Natural killer cell (primary cell): ENCODE results near the gene DHX16. TPM values are rescaled to one million over a fixed set of nuclear protein-coding genes. Genes with fewer than 3 reads are reported as not detected.
"Not testable (repeated sequence)": the region's sequence is repeated elsewhere in the genome, so short reads cannot be mapped to it uniquely, and the experiment has no call there.

Experiments
- ATAC-seq, 3 donors: fragments of 150-1000 bp in 2 of 3; fragments of 200-7000 bp in 1 of 3; cut with Tn5 transposase; 1 replicate in 1 of 3; 2 replicates in 2 of 3; pipeline ENCODE4 v1.10.0; 2021; ENCODE audit warnings: mild to moderate bottlenecking in 2 of 3, moderate library complexity in 2 of 3
- DNase-seq, 2 donors: peaks; one replicate each; pipeline versions ENCODE4 v3.0.0 to v3.0.0-alpha.2; 2013 to 2021; ENCODE audit warnings: mixed read lengths in 1 of 2
- H3K27ac ChIP-seq: one replicate; pipeline ENCODE4 v1.5.1; 2013; ENCODE audit warnings: mild to moderate bottlenecking, low read length
- H3K27me3 ChIP-seq: one replicate; pipeline ENCODE4 v1.6.1; 2013; ENCODE audit warnings: low read length; ENCODE audit not compliant: control insufficient read depth, insufficient read depth
- H3K36me3 ChIP-seq: one replicate; pipeline ENCODE4 v1.6.1; 2013; ENCODE audit warnings: low read length; ENCODE audit not compliant: control insufficient read depth, insufficient read depth
- H3K4me1 ChIP-seq: one replicate; pipeline ENCODE4 v1.6.1; 2013; ENCODE audit warnings: low read length; ENCODE audit not compliant: control insufficient read depth, insufficient read depth
- H3K4me3 ChIP-seq: one replicate; pipeline ENCODE4 v1.5.1; 2013; ENCODE audit warnings: low read length
- H3K9me3 ChIP-seq: one replicate; pipeline ENCODE4 v1.6.1; 2013; ENCODE audit warnings: low read length; ENCODE audit not compliant: control insufficient read depth, insufficient read depth
- H3K27ac Mint-ChIP-seq, 2 donors: one replicate each; pipeline ENCODE4 v1.8.0; 2022; ENCODE audit warnings: mild to moderate bottlenecking in 2 of 2, mixed read lengths in 2 of 2, moderate library complexity in 1 of 2
- H3K27me3 Mint-ChIP-seq, 2 donors: one replicate each; pipeline ENCODE4 v1.8.0; 2022; ENCODE audit warnings: low read depth in 2 of 2, mixed read lengths in 2 of 2
- H3K36me3 Mint-ChIP-seq: one replicate; pipeline ENCODE4 v1.8.0; 2022; ENCODE audit warnings: mixed read lengths
- H3K4me1 Mint-ChIP-seq, 2 donors: one replicate each; pipeline ENCODE4 v1.8.0; 2022; ENCODE audit warnings: mixed read lengths in 2 of 2
- H3K4me3 Mint-ChIP-seq: one replicate; pipeline ENCODE4 v1.8.0; 2022; ENCODE audit warnings: mild to moderate bottlenecking, moderate library complexity, mixed read lengths
- H3K9me3 Mint-ChIP-seq, 2 donors: one replicate each; pipeline ENCODE4 v1.8.0; 2022; ENCODE audit warnings: mixed read lengths in 2 of 2
- WGBS: methylation state at CpG from one replicate; pipeline ENCODE4 v1.1.7; 2013; ENCODE audit warnings: missing lambda C conversion rate; ENCODE audit not compliant: insufficient coverage; 5-methylcytosine and 5-hydroxymethylcytosine counted together
- intact Hi-C: fragments of 100-400 bp; cut with micrococcal nuclease; formaldehyde crosslinking; loops from one replicate; pipeline ENCODE4 v1.14.2; 2022
- total RNA-seq, 4 donors: library from RNA; stranded (reverse); fragments of 120-200 nt in 1 of 4; gene quantifications; one replicate each; pipeline versions ENCODE4 v1.2.3 to v1.2.4, GENCODE V29; 2013 to 2022
- TF ChIP-seq, protein P1 (sequence below): fragments of 200-600 bp; IDR thresholded peaks from one replicate; pipeline ENCODE4 v1.8.0; 2022; ENCODE audit warnings: antibody characterized with exemption

The DHX16 gene
- total RNA-seq, 3 donors from 2014 or later (not counting 1 experiment from before 2014, with no cell fraction given): 27.3 to 35.7 (median 27.7) TPM

- DNase-seq: no peak
- H3K27ac ChIP-seq: no peak overlapping the region
- H3K36me3 Mint-ChIP-seq: peaks cover 10% of the 10 kb centered on the region
- peaks cover 39 to 63% of the 10 kb centered on the region in 2 donors for H3K4me1 Mint-ChIP-seq
- H3K9me3 ChIP-seq: no peaks in the 10 kb centered on the region
- H3K27me3 Mint-ChIP-seq: no peaks in the 10 kb centered on the region
- H3K27me3 ChIP-seq: no peaks in the 10 kb centered on the region
- peak overlapping the region; percentile 72 to 74 for H3K27ac Mint-ChIP-seq
- H3K4me3 Mint-ChIP-seq: no peak overlapping the region
- intact Hi-C loops: no loop called here
- no peak for ATAC-seq
- peaks cover 45% of the 10 kb centered on the region for H3K36me3 ChIP-seq
- peaks cover 41% of the 10 kb centered on the region for H3K4me1 ChIP-seq
- TF ChIP-seq, protein P1, sequence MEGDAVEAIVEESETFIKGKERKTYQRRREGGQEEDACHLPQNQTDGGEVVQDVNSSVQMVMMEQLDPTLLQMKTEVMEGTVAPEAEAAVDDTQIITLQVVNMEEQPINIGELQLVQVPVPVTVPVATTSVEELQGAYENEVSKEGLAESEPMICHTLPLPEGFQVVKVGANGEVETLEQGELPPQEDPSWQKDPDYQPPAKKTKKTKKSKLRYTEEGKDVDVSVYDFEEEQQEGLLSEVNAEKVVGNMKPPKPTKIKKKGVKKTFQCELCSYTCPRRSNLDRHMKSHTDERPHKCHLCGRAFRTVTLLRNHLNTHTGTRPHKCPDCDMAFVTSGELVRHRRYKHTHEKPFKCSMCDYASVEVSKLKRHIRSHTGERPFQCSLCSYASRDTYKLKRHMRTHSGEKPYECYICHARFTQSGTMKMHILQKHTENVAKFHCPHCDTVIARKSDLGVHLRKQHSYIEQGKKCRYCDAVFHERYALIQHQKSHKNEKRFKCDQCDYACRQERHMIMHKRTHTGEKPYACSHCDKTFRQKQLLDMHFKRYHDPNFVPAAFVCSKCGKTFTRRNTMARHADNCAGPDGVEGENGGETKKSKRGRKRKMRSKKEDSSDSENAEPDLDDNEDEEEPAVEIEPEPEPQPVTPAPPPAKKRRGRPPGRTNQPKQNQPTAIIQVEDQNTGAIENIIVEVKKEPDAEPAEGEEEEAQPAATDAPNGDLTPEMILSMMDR: no peak
- WGBS: 86% methylated on average over 7 of the region's 10 CpGs
- H3K4me3 ChIP-seq: no peak overlapping the region
- H3K9me3 Mint-ChIP-seq: no peaks in the 10 kb centered on the region
Observed at GRCh38 chr6:30676660-30677285, 4.0 kb upstream of the DHX16 start.

- TF ChIP-seq, protein P1: no peak
- Mint-ChIP-seq H3K4me3 (peak overlapping the region; percentile 59), H3K27me3 (no peaks in the 10 kb centered on the region), H3K4me1 (peaks cover 22 to 34% of the 10 kb centered on the region in 2 donors), H3K36me3 (peaks cover 2% of the 10 kb centered on the region), H3K9me3 (no peaks in the 10 kb centered on the region), H3K27ac (peak overlapping the region in 1 of 2 donors; percentile 47)
- ATAC-seq (no peak), DNase-seq (peak in 1 of 2 donors; percentile 22)
- H3K27me3 ChIP-seq: no peaks in the 10 kb centered on the region
- peaks cover 17% of the 10 kb centered on the region for H3K4me1 ChIP-seq
- no peak overlapping the region for H3K4me3 ChIP-seq
- H3K36me3 ChIP-seq: peaks cover 29% of the 10 kb centered on the region
- intact Hi-C loops: no loop called here
- H3K27ac ChIP-seq: no peak overlapping the region
- no peaks in the 10 kb centered on the region for H3K9me3 ChIP-seq
- WGBS: 98% methylated on average over 22 of the region's 27 CpGs
Observed at GRCh38 chr6:30670760-30671527, 1.9 kb downstream of the DHX16 start.

GRCh38 chr6:30666300-30666699 is 6.5 kb downstream of the DHX16 start:
- peaks cover 67% of the 10 kb centered on the region for H3K36me3 ChIP-seq
- H3K27me3 ChIP-seq, H3K27me3 Mint-ChIP-seq, H3K4me3 ChIP-seq, intact Hi-C loops, ATAC-seq, H3K9me3 Mint-ChIP-seq, DNase-seq, H3K27ac ChIP-seq, H3K27ac Mint-ChIP-seq, H3K4me1 ChIP-seq, H3K9me3 ChIP-seq, H3K4me3 Mint-ChIP-seq: not testable (repeated sequence)
- 85% methylated on average over 2 of the region's 2 CpGs for WGBS
- H3K36me3 Mint-ChIP-seq: peaks cover 17% of the 10 kb centered on the region
- peaks cover 7 to 12% of the 10 kb centered on the region in 2 donors for H3K4me1 Mint-ChIP-seq

DNA sequence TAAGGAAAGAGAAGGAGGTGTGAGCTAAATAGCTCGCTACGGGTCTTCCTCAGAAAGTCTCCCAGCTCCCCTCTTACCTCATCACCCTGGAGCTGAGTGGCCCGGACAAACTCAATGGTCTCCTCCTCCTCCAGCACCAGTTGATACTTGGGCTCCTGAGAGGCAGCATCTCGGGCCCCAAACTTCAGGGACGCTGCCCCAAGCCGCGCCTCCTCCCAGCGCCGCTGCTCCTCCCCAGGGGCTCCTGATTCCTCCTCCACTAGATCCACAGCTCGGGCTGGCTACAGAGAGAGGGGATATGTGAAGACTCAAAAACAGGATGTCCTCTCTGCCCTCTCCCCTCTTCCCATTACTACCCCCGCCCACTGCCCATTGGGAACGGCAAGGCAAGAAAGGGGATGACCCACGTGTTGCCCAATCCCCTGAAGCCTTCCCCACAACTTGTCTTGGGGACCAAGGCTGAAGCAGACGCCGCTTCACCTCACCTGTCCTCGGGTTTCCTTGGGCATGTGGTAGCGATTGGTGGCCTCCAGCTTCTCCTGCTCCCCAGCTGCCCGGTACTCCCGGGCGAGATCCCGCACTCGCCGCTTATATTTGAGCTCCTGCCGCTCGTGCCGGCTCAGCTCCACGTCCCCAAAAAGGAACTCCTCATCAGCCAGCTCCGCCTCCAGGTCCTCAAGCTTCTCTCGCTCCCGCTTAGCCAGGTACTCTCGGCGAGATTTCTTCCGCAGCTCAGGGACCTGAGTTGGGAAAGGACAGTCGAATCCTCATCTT is 7.6 kb downstream of the DHX16 start:
- intact Hi-C loops: no loop called here
- Mint-ChIP-seq H3K4me3 (no peak overlapping the region), H3K27ac (peak overlapping the region in 1 of 2 donors; percentile 24), H3K36me3 (peaks cover 17% of the 10 kb centered on the region), H3K27me3 (no peaks in the 10 kb centered on the region), H3K4me1 (peaks cover 0 to under 1% of the 10 kb centered on the region in 2 donors), H3K9me3 (no peaks in the 10 kb centered on the region)
- Histone ChIP-seq H3K9me3 (no peaks in the 10 kb centered on the region), H3K4me1 (no peaks in the 10 kb centered on the region), H3K36me3 (peaks cover 70% of the 10 kb centered on the region), H3K27ac (no peak overlapping the region), H3K27me3 (no peaks in the 10 kb centered on the region), H3K4me3 (no peak overlapping the region)
- 98% methylated on average over 31 of the region's 34 CpGs for WGBS
- ATAC-seq (no peak), DNase-seq (no peak)
- TF ChIP-seq, protein P1: no peak

- H3K4me1 ChIP-seq, H3K4me3 ChIP-seq, H3K9me3 ChIP-seq, DNase-seq, intact Hi-C loops, H3K27ac Mint-ChIP-seq, H3K4me1 Mint-ChIP-seq, H3K27me3 Mint-ChIP-seq, H3K4me3 Mint-ChIP-seq, H3K27ac ChIP-seq, H3K27me3 ChIP-seq, H3K9me3 Mint-ChIP-seq, ATAC-seq: not testable (repeated sequence)
- H3K36me3 ChIP-seq: peaks cover 90% of the 10 kb centered on the region
- peaks cover 34% of the 10 kb centered on the region for H3K36me3 Mint-ChIP-seq
- WGBS: 100% methylated on average over 5 of the region's 5 CpGs
Observed at GRCh38 chr6:30657922-30658321, 14.9 kb downstream of the DHX16 start.
